Breast epithelium (tissue), 3 donors: ENCODE results near the gene TMEM179.

Experiments
- POLR2AphosphoS5 ChIP-seq, 3 donors: sonication (generic); formaldehyde crosslinking; IDR thresholded peaks; one replicate each; pipeline ENCODE4 v1.6.1; 2017; ENCODE audit warnings: antibody characterized with exemption in 3 of 3
- TF ChIP-seq, protein P1 (sequence below), 3 donors: fragments of 450-650 bp; IDR thresholded peaks; one replicate each; pipeline ENCODE4 v1.5.1; 2016 to 2017; ENCODE audit warnings: antibody characterized with exemption in 3 of 3, mild to moderate bottlenecking in 3 of 3, moderate library complexity in 3 of 3

DNA sequence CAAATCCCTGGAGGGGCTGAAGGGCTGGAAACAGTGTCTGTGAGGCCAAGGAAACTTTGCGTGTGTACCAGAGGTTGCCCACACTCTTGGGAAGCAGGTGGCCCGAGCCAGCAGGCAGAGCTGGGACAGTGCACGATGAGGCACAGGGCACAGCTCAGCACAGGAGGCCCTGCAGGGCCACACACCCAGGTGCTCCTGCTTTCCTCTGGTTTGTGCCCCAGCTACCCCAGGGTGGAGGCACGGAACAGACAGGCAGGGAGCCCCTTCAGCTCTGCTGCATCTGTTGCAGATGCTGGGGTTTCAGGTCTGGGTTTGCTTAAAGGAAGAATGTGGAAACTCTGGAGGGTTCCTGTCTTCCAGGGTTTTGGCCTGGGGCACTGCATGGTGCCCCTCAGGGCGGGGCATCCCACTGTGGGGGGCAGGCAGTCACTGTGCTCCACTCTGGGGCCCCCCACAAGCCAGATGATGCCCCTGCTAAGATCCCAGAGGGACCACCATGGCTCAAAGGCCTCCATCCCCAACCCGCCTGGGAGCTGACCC is 8.6 kb downstream of the TMEM179 start:
- TF ChIP-seq POLR2AphosphoS5 (IDR thresholded peaks at IDR 0.05): no peak
- TF ChIP-seq, protein P1, sequence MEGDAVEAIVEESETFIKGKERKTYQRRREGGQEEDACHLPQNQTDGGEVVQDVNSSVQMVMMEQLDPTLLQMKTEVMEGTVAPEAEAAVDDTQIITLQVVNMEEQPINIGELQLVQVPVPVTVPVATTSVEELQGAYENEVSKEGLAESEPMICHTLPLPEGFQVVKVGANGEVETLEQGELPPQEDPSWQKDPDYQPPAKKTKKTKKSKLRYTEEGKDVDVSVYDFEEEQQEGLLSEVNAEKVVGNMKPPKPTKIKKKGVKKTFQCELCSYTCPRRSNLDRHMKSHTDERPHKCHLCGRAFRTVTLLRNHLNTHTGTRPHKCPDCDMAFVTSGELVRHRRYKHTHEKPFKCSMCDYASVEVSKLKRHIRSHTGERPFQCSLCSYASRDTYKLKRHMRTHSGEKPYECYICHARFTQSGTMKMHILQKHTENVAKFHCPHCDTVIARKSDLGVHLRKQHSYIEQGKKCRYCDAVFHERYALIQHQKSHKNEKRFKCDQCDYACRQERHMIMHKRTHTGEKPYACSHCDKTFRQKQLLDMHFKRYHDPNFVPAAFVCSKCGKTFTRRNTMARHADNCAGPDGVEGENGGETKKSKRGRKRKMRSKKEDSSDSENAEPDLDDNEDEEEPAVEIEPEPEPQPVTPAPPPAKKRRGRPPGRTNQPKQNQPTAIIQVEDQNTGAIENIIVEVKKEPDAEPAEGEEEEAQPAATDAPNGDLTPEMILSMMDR (IDR thresholded peaks at IDR 0.05): no peak
